ENCODE results near the gene ALDH4A1.
"Not testable (repeated sequence)": the region's sequence is repeated elsewhere in the genome, so short reads cannot be mapped to it uniquely, and the experiment has no call there.

Gene ALDH4A1

GRCh38 chr1:18840145-18840544, 62.2 kb downstream of the ALDH4A1 start:
- H4K20me1 ChIP-seq (ENCODE audit: insufficient read depth, low read length): no peaks in the 10 kb centered on the region
- H3K4me2 ChIP-seq (ENCODE audit: low read length): no peak overlapping the region
- no peaks in the 10 kb centered on the region for H3K4me1 ChIP-seq (ENCODE audit: low read length)
- TF ChIP-seq EZH2phosphoT487 (IDR thresholded peaks at IDR 0.05; ENCODE audit: low read depth): no peak
- H3K79me2 ChIP-seq (ENCODE audit: low read length): no peaks in the 10 kb centered on the region
- H3K4me3 ChIP-seq (ENCODE audit: low read length): no peak overlapping the region
- no peak overlapping the region for H3K27ac ChIP-seq (ENCODE audit: low read length)
- H3K9me3 ChIP-seq (ENCODE audit: insufficient read depth, low read length): no peaks in the 10 kb centered on the region
- H3K9ac ChIP-seq (ENCODE audit: low read length): no peak overlapping the region
- H2AFZ ChIP-seq (ENCODE audit: low read depth, low read length): no peak overlapping the region
- no peaks in the 10 kb centered on the region; the same call in 1 of the 2 replicates for H3K27me3 ChIP-seq (ENCODE audit: low read depth, low read length)
- no peaks in the 10 kb centered on the region for H3K36me3 ChIP-seq (replicated peaks; ENCODE audit: low read depth, low read length)

GRCh38 chr1:18836654-18837053, 65.7 kb downstream of the ALDH4A1 start:
- H3K27me3 ChIP-seq (ENCODE audit: low read depth, low read length): no peaks in the 10 kb centered on the region; the same call in 1 of the 2 replicates

DNA sequence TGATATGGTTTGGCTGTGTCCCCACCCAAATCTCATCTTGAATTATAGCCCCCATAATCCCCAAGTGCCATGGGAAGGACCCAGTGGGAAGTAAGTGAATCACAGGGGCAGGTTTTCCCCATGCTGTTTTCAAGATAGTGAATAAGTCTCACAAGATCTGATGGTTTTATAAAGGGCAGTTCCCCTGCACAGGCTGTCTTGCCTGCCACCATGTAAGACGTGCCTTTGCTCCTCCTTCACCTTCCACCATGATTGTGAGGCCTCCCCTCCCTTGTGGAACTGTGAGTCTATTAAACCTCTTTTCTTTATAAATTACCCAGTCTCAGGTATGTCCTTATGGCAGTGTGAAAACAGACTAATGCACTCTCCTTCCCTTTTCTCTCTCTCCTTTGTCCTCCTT, 70.0 kb downstream of the ALDH4A1 start:
- H3K79me2 ChIP-seq (ENCODE audit: low read length); H3K9me3 ChIP-seq (ENCODE audit: insufficient read depth, low read length); H3K4me1 ChIP-seq (ENCODE audit: low read length); H3K36me3 ChIP-seq (replicated peaks; ENCODE audit: low read depth, low read length); H3K27me3 ChIP-seq (ENCODE audit: low read depth, low read length); H3K27ac ChIP-seq (ENCODE audit: low read length); H2AFZ ChIP-seq (ENCODE audit: low read depth, low read length); H4K20me1 ChIP-seq (ENCODE audit: insufficient read depth, low read length); H3K4me3 ChIP-seq (ENCODE audit: low read length); H3K9ac ChIP-seq (ENCODE audit: low read length); H3K4me2 ChIP-seq (ENCODE audit: low read length): not testable (repeated sequence)

More at GRCh38 chr1:18836654-18837053, 65.7 kb downstream of the ALDH4A1 start:
- H3K4me1 ChIP-seq (ENCODE audit: low read length): no peaks in the 10 kb centered on the region
- no peak overlapping the region for H3K4me3 ChIP-seq (ENCODE audit: low read length)
- H3K9me3 ChIP-seq (ENCODE audit: insufficient read depth, low read length): no peaks in the 10 kb centered on the region
- TF ChIP-seq EZH2phosphoT487 (IDR thresholded peaks at IDR 0.05; ENCODE audit: low read depth) (no peak), CTCF (IDR thresholded peaks at IDR 0.05; ENCODE audit: low read depth, low read length) (no peak)
- no peak overlapping the region for H3K9ac ChIP-seq (ENCODE audit: low read length)
- no peak overlapping the region for H3K4me2 ChIP-seq (ENCODE audit: low read length)
- H4K20me1 ChIP-seq (ENCODE audit: insufficient read depth, low read length): no peaks in the 10 kb centered on the region
- no peaks in the 10 kb centered on the region for H3K79me2 ChIP-seq (ENCODE audit: low read length)
- H2AFZ ChIP-seq (ENCODE audit: low read depth, low read length): no peak overlapping the region
- H3K36me3 ChIP-seq (replicated peaks; ENCODE audit: low read depth, low read length): no peaks in the 10 kb centered on the region
- no peak overlapping the region for H3K27ac ChIP-seq (ENCODE audit: low read length)

GRCh38 chr1:18831656-18832055, 70.7 kb downstream of the ALDH4A1 start:
- Histone ChIP-seq H3K36me3 (replicated peaks; ENCODE audit: low read depth, low read length) (no peaks in the 10 kb centered on the region), H3K9me3 (ENCODE audit: insufficient read depth, low read length) (no peaks in the 10 kb centered on the region), H4K20me1 (ENCODE audit: insufficient read depth, low read length) (no peaks in the 10 kb centered on the region), H3K4me2 (ENCODE audit: low read length) (no peak overlapping the region), H3K27me3 (ENCODE audit: low read depth, low read length) (no peaks in the 10 kb centered on the region; the same call in 1 of the 2 replicates), H3K9ac (ENCODE audit: low read length) (no peak overlapping the region), H3K4me1 (ENCODE audit: low read length) (no peaks in the 10 kb centered on the region), H2AFZ (ENCODE audit: low read depth, low read length) (no peak overlapping the region), H3K4me3 (ENCODE audit: low read length) (no peak overlapping the region), H3K79me2 (ENCODE audit: low read length) (no peaks in the 10 kb centered on the region), H3K27ac (ENCODE audit: low read length) (no peak overlapping the region)
- TF ChIP-seq EZH2phosphoT487 (IDR thresholded peaks at IDR 0.05; ENCODE audit: low read depth) (no peak), CTCF (IDR thresholded peaks at IDR 0.05; ENCODE audit: low read depth, low read length) (no peak)

DNA sequence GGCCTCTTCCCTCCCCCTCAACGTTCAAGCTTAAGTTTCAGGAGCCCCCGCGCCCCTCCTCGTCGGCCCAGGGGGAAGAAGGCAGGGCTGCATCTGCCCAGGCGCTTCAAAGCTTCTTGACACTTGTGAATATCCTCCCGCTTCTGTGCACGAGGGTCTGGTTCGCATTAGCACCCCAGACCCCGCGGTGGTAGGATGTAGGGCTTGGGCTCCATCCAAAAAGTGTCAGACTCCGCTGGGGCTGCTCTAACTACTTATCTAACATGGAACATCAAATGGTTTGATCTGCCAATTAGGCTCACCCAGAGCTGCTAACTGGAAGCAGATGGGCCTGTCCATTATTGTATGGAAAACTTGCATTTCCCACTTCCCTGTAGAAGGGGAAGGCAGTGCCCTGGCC, 71.8 kb downstream of the ALDH4A1 start:
- Histone ChIP-seq H3K4me2 (ENCODE audit: low read length) (no peak overlapping the region), H3K4me1 (ENCODE audit: low read length) (no peaks in the 10 kb centered on the region), H3K4me3 (ENCODE audit: low read length) (no peak overlapping the region), H3K27me3 (ENCODE audit: low read depth, low read length) (no peaks in the 10 kb centered on the region), H3K9ac (ENCODE audit: low read length) (no peak overlapping the region), H3K36me3 (replicated peaks; ENCODE audit: low read depth, low read length) (no peaks in the 10 kb centered on the region), H3K27ac (ENCODE audit: low read length) (no peak overlapping the region), H4K20me1 (ENCODE audit: insufficient read depth, low read length) (no peaks in the 10 kb centered on the region), H3K9me3 (ENCODE audit: insufficient read depth, low read length) (no peaks in the 10 kb centered on the region), H2AFZ (ENCODE audit: low read depth, low read length) (no peak overlapping the region), H3K79me2 (ENCODE audit: low read length) (no peaks in the 10 kb centered on the region)
- TF ChIP-seq EZH2phosphoT487 (IDR thresholded peaks at IDR 0.05; ENCODE audit: low read depth) (no peak), CTCF (IDR thresholded peaks at IDR 0.05; ENCODE audit: low read depth, low read length) (no peak)
